ENCODE data around the gene LENG8.

- TF ChIP-seq ZNF70 (CRISPR knock-in tag; IDR thresholded peaks at IDR 0.05) (no peak), CSDC2 (CRISPR knock-in tag; IDR thresholded peaks at IDR 0.05) (no peak)
Measured at GRCh38 chr19:54475706-54476105, 26.7 kb downstream of the LENG8 start.
